ENCODE results near the gene DYRK3. TPM values are rescaled to one million over a fixed set of nuclear protein-coding genes. Genes with fewer than 3 reads are reported as not detected.

DYRK3 gene
- total and polyA plus RNA-seq, 2 of the 8 experiments (the other 6 are each of a cell fraction or from before 2014, with no cell fraction given), result 2.1 to 8.5 TPM

DNA sequence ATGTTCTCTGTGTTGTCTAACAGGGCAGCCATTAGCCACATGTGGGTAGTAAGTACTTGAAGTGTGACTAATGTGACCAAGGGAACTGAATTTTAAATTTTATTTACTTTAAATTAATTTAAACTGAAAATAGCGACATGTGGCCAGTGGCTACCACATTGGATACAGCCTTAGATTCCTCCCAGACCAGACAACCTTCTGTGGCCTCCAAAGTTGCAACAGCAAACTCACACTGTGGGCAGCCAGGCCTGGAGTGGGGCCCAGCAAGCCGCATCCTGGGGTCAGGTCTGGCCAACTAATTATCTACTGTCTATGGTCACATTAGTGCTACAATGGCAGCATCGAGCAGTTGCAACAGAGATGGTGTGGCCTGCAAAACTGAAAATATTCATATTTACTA is 34.8 kb upstream of the DYRK3 start (continued):
- TF ChIP-seq, protein P1, sequence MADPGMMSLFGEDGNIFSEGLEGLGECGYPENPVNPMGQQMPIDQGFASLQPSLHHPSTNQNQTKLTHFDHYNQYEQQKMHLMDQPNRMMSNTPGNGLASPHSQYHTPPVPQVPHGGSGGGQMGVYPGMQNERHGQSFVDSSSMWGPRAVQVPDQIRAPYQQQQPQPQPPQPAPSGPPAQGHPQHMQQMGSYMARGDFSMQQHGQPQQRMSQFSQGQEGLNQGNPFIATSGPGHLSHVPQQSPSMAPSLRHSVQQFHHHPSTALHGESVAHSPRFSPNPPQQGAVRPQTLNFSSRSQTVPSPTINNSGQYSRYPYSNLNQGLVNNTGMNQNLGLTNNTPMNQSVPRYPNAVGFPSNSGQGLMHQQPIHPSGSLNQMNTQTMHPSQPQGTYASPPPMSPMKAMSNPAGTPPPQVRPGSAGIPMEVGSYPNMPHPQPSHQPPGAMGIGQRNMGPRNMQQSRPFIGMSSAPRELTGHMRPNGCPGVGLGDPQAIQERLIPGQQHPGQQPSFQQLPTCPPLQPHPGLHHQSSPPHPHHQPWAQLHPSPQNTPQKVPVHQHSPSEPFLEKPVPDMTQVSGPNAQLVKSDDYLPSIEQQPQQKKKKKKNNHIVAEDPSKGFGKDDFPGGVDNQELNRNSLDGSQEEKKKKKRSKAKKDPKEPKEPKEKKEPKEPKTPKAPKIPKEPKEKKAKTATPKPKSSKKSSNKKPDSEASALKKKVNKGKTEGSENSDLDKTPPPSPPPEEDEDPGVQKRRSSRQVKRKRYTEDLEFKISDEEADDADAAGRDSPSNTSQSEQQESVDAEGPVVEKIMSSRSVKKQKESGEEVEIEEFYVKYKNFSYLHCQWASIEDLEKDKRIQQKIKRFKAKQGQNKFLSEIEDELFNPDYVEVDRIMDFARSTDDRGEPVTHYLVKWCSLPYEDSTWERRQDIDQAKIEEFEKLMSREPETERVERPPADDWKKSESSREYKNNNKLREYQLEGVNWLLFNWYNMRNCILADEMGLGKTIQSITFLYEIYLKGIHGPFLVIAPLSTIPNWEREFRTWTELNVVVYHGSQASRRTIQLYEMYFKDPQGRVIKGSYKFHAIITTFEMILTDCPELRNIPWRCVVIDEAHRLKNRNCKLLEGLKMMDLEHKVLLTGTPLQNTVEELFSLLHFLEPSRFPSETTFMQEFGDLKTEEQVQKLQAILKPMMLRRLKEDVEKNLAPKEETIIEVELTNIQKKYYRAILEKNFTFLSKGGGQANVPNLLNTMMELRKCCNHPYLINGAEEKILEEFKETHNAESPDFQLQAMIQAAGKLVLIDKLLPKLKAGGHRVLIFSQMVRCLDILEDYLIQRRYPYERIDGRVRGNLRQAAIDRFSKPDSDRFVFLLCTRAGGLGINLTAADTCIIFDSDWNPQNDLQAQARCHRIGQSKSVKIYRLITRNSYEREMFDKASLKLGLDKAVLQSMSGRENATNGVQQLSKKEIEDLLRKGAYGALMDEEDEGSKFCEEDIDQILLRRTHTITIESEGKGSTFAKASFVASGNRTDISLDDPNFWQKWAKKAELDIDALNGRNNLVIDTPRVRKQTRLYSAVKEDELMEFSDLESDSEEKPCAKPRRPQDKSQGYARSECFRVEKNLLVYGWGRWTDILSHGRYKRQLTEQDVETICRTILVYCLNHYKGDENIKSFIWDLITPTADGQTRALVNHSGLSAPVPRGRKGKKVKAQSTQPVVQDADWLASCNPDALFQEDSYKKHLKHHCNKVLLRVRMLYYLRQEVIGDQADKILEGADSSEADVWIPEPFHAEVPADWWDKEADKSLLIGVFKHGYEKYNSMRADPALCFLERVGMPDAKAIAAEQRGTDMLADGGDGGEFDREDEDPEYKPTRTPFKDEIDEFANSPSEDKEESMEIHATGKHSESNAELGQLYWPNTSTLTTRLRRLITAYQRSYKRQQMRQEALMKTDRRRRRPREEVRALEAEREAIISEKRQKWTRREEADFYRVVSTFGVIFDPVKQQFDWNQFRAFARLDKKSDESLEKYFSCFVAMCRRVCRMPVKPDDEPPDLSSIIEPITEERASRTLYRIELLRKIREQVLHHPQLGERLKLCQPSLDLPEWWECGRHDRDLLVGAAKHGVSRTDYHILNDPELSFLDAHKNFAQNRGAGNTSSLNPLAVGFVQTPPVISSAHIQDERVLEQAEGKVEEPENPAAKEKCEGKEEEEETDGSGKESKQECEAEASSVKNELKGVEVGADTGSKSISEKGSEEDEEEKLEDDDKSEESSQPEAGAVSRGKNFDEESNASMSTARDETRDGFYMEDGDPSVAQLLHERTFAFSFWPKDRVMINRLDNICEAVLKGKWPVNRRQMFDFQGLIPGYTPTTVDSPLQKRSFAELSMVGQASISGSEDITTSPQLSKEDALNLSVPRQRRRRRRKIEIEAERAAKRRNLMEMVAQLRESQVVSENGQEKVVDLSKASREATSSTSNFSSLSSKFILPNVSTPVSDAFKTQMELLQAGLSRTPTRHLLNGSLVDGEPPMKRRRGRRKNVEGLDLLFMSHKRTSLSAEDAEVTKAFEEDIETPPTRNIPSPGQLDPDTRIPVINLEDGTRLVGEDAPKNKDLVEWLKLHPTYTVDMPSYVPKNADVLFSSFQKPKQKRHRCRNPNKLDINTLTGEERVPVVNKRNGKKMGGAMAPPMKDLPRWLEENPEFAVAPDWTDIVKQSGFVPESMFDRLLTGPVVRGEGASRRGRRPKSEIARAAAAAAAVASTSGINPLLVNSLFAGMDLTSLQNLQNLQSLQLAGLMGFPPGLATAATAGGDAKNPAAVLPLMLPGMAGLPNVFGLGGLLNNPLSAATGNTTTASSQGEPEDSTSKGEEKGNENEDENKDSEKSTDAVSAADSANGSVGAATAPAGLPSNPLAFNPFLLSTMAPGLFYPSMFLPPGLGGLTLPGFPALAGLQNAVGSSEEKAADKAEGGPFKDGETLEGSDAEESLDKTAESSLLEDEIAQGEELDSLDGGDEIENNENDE (IDR thresholded peaks at IDR 0.05; ENCODE audit: insufficient replicate concordance, low read length), result no peak
- no peak for TF ChIP-seq POLR2AphosphoS5 (IDR thresholded peaks at IDR 0.05; ENCODE audit: low read depth, low read length)
- TF ChIP-seq NANOG (IDR thresholded peaks at IDR 0.05; ENCODE audit: insufficient read depth, low read depth, low read length, poor library complexity, severe bottlenecking), result no peak
- no peak for TF ChIP-seq MAFK (IDR thresholded peaks at IDR 0.05; ENCODE audit: low read depth, low read length)
- TF ChIP-seq, protein P2, sequence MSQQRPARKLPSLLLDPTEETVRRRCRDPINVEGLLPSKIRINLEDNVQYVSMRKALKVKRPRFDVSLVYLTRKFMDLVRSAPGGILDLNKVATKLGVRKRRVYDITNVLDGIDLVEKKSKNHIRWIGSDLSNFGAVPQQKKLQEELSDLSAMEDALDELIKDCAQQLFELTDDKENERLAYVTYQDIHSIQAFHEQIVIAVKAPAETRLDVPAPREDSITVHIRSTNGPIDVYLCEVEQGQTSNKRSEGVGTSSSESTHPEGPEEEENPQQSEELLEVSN (IDR thresholded peaks at IDR 0.05), result no peak
- TF ChIP-seq CEBPB (IDR thresholded peaks at IDR 0.05; ENCODE audit: low read depth, low read length), result no peak
- no peak for TF ChIP-seq SUZ12 (IDR thresholded peaks at IDR 0.05; ENCODE audit: low read length)
- no peak for TF ChIP-seq SAP30 (IDR thresholded peaks at IDR 0.05; ENCODE audit: insufficient read depth, insufficient replicate concordance, low read length)
- no peak for TF ChIP-seq RBBP5 (IDR thresholded peaks at IDR 0.05; ENCODE audit: borderline replicate concordance, low read depth, low read length)
- TF ChIP-seq RAD21 (IDR thresholded peaks at IDR 0.05 in 1 of 2, conservative IDR thresholded peaks at IDR 0.05 in 1 of 2; ENCODE audit: low read depth in 2 of 2, low read length in 2 of 2), result no peak

All from H1 (cell line).